Subcutaneous adipose tissue (tissue), 4 donors: ENCODE results near the gene HCFC2. TPM values are rescaled to one million over a fixed set of nuclear protein-coding genes. Genes with fewer than 3 reads are reported as not detected.

Experiments used
- CTCF ChIP-seq: fragments of 450-650 bp; IDR thresholded peaks from one replicate; pipeline ENCODE4 v1.5.1; 2016; ENCODE audit warnings: low read depth, mild to moderate bottlenecking, control low read depth, antibody characterized with exemption, moderate library complexity
- small RNA-seq: library from RNA; depleted of rRNA; stranded (forward); fragments of <200 nt; gene quantifications from one replicate; pipeline ENCODE3, GENCODE V24; 2016
- total RNA-seq, 4 donors: library from RNA; depleted of rRNA; stranded (reverse); fragments of >200 nt; gene quantifications; one replicate each; pipeline ENCODE4 v1.1.0, GENCODE V29; 2016

Gene HCFC2
- total RNA-seq, 4 donors from 2014 or later = 23.3 to 34.7 (median 29.4) TPM

GRCh38 chr12:104152685-104153241 lies 88.4 kb downstream of the HCFC2 start:
- TF ChIP-seq CTCF = no peak

- no peak for TF ChIP-seq CTCF
Measured at GRCh38 chr12:104154286-104154685, 90.0 kb downstream of the HCFC2 start.

- TF ChIP-seq CTCF = no peak
Measured at GRCh38 chr12:104154806-104155205, 90.5 kb downstream of the HCFC2 start.

Small RNA genes within 50 kb of the gene (small RNA-seq; reads per million reads assigned to genes)
- gene RNA5SP370 = not detected

Other genes with a start within 250 kb of the HCFC2 start
- gene NT5DC3, start 223.3 kb upstream of the HCFC2 start, total RNA-seq = 1 to 10 TPM; 4.5 to 7.0 (median 5.6) TPM
- gene HSP90B1, start 134.1 kb upstream of the HCFC2 start, total RNA-seq = 100 to 1,000 TPM; 262 to 595 (median 435) TPM
- gene TDG, start 98.7 kb upstream of the HCFC2 start, total RNA-seq = 10 to 100 TPM; 16.5 to 41.7 (median 21.7) TPM
- 10 to 100 TPM in 1 of 4 donors, 1 to 10 TPM in 3; 4.1 to 10.2 (median 6.5) TPM for gene GLT8D2, start 14.3 kb upstream of the HCFC2 start, total RNA-seq
- gene NFYB, start 73.7 kb downstream of the HCFC2 start, total RNA-seq = 10 to 100 TPM; 27.2 to 47.8 (median 38.2) TPM
- 100 to 1,000 TPM in 1 of 4 donors, 10 to 100 TPM in 3; 76.2 to 122 (median 83.3) TPM for gene TXNRD1, start 151.2 kb downstream of the HCFC2 start, total RNA-seq
- 10 to 100 TPM in 1 of 4 donors, 1 to 10 TPM in 3; 6.4 to 10.7 (median 8.0) TPM for gene EID3, start 239.2 kb downstream of the HCFC2 start, total RNA-seq